Right lobe of liver (tissue), 6 donors: ENCODE measurements around the gene PEA15. TPM values are rescaled to one million over a fixed set of nuclear protein-coding genes. Genes with fewer than 3 reads are reported as not detected.

Experiments used
- ATAC-seq, 4 donors: fragments of 200-7000 bp; cut with Tn5 transposase; one replicate each; pipeline ENCODE4 v1.9.1; 2020; ENCODE audit warnings: mild to moderate bottlenecking in 4 of 4, moderate library complexity in 4 of 4
- DNase-seq, 3 donors: peaks; one replicate each; pipeline ENCODE4 v3.0.0-alpha.2; 2020
- H3K27ac ChIP-seq, 3 donors: fragments of 200-600 bp; one replicate each; pipeline ENCODE4 v1.8.0; 2022
- H3K27me3 ChIP-seq, 2 donors: fragments of 200-600 bp; one replicate each; pipeline ENCODE4 v1.8.0; 2022
- H3K36me3 ChIP-seq, 4 donors: fragments of 200-600 bp; sonication (generic) in 1 of 4; one replicate each; pipeline versions ENCODE4 v1.5.1 to v1.8.0; 2017 to 2022; ENCODE audit warnings: control low read depth in 1 of 4
- H3K4me1 ChIP-seq, 4 donors: fragments of 200-600 bp; sonication (generic) in 1 of 4; one replicate each; pipeline versions ENCODE4 v1.5.1 to v1.8.0; 2017 to 2022; ENCODE audit warnings: control low read depth in 1 of 4
- H3K4me3 ChIP-seq, 3 donors: fragments of 200-600 bp; one replicate each; pipeline ENCODE4 v1.8.0; 2022
- H3K9me3 ChIP-seq, 4 donors: fragments of 200-600 bp; sonication (generic) in 1 of 4; one replicate each; pipeline versions ENCODE4 v1.5.1 to v1.8.0; 2017 to 2022; ENCODE audit warnings: control low read depth in 1 of 4
- POLR2A ChIP-seq: fragments of 450-650 bp; IDR thresholded peaks from one replicate; pipeline ENCODE4 v1.6.1; 2017; ENCODE audit warnings: antibody characterized with exemption, mild to moderate bottlenecking
- WGBS: methylation state at CpG from one replicate; pipeline ENCODE4 v1.1.6; 2018; ENCODE audit warnings: low coverage, low lambda C conversion rate; ENCODE audit not compliant: insufficient coverage; ENCODE audit errors: missing lambda C conversion rate; 5-methylcytosine and 5-hydroxymethylcytosine counted together
- intact Hi-C, 2 donors: fragments of 100-400 bp; cut with DNase I; formaldehyde crosslinking; loops; one replicate each; pipeline versions ENCODE4 v1.11.2 to v1.14.1; 2022
- total RNA-seq, 6 experiments: library from RNA; depleted of rRNA in 2 of 6; stranded (reverse); fragments of >200 nt in 2 of 6; fragmentation: NEBNext Ultra II Directional in 3 of 6; extraction: Animal tissue kit (Norgen Biotek cat#: 25700) in 3 of 6; gene quantifications; one replicate each; pipeline versions ENCODE4 v1.1.0 to v1.2.4, GENCODE V29; 2016 to 2023
- TF ChIP-seq, protein P1 (sequence below), 4 donors: fragments of 200-600 bp in 3 of 4; fragments of 450-650 bp in 1 of 4; IDR thresholded peaks; one replicate each; pipeline versions ENCODE4 v1.5.1 to v1.8.0; 2016 to 2022; ENCODE audit warnings: antibody characterized with exemption in 4 of 4, mild to moderate bottlenecking in 2 of 4
- donor health status: DM: no; HTN: yes; CAD: no.
- donor health status: DM: no; HTN: no; CAD: no.
- donor health status: DM: no; HTN: no; CAD: no.
- donor health status: DM: no; HTN: yes; CAD: no.
- donor health status: DM: no; HTN: yes; CAD: no.

PEA15 gene
- total RNA-seq, 6 experiments from 2014 or later: 11.5 to 45.7 (median 18.0) TPM

DNA sequence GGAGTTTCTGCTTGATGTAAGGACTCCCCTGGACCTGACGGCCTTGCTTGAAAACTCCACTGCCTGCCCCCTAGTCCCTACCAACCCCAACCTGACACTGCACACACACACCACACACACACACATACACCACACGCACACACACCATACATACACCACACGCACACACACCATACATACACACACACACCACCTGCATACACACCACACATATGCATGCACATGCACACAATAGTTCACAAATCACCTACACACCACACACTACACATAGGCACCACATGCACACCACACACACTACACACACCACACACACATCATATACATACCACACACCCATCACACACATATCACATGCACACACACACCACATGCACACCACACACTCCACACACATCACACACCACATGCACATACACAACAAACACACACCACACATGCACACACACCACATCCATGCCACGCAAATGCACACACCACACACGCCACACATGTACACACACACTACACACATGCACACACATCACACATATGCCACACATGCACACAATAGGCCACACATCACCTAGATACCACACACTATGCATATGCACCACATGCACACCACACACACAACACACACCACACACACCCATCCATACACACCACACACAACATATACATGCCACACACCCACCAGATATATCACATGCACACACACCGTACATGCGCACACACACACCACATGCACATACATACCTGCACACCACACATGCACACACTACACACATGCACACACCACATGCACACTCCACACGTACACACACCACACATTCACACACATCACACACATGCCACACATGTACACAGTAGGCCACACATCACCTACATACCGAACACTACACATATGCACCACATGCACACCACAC is 11.1 kb upstream of the PEA15 start:
- DNase-seq: no peak
- 78% methylated on average over 9 of the region's 9 CpGs for WGBS
- intact Hi-C loops: loop anchor here in 1 of 2 donors (5.0 to 10.0 kb wide), 3 partner anchors 61 to 171 kb away; partner anchors contain the start of gene NHLH1
- Histone ChIP-seq H3K4me3 (no peak overlapping the region), H3K27me3 (no peaks in the 10 kb centered on the region), H3K36me3 (no peaks in the 10 kb centered on the region), H3K27ac (no peak overlapping the region), H3K9me3 (no peaks in the 10 kb centered on the region), H3K4me1 (peaks cover 0 to 5% (median 0%) of the 10 kb centered on the region in 4 donors)
- TF ChIP-seq, protein P1, sequence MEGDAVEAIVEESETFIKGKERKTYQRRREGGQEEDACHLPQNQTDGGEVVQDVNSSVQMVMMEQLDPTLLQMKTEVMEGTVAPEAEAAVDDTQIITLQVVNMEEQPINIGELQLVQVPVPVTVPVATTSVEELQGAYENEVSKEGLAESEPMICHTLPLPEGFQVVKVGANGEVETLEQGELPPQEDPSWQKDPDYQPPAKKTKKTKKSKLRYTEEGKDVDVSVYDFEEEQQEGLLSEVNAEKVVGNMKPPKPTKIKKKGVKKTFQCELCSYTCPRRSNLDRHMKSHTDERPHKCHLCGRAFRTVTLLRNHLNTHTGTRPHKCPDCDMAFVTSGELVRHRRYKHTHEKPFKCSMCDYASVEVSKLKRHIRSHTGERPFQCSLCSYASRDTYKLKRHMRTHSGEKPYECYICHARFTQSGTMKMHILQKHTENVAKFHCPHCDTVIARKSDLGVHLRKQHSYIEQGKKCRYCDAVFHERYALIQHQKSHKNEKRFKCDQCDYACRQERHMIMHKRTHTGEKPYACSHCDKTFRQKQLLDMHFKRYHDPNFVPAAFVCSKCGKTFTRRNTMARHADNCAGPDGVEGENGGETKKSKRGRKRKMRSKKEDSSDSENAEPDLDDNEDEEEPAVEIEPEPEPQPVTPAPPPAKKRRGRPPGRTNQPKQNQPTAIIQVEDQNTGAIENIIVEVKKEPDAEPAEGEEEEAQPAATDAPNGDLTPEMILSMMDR (IDR thresholded peaks at IDR 0.05): no peak
- TF ChIP-seq POLR2A: no peak
- ATAC-seq: no peak

DNA sequence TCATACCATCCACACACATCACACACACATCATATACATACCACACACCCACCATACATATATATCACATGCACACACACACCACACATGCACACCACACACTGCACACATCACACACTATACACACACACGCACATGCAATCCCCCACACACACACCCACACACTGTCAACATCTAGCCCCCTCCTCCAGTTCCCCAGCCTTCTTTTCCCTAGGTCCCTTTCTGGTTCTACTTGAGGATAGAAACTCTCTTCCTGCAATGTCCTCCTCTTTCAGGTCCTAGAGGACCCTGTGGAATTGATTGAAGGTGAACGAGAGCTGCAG is 10.5 kb upstream of the PEA15 start:
- no peak for TF ChIP-seq POLR2A
- TF ChIP-seq, protein P1 (IDR thresholded peaks at IDR 0.05): no peak
- DNase-seq (no peak), ATAC-seq (no peak)
- Histone ChIP-seq H3K4me1 (peaks cover 0 to 5% (median 0%) of the 10 kb centered on the region in 4 donors), H3K4me3 (no peak overlapping the region), H3K27ac (no peak overlapping the region), H3K9me3 (no peaks in the 10 kb centered on the region), H3K36me3 (no peaks in the 10 kb centered on the region), H3K27me3 (no peaks in the 10 kb centered on the region)
- intact Hi-C loops: loop anchor here in 1 of 2 donors (5.0 to 10.0 kb wide), 3 partner anchors 60 to 170 kb away; partner anchors contain the start of gene NHLH1
- 62% methylated on average over 1 of the region's 2 CpGs for WGBS

DNA sequence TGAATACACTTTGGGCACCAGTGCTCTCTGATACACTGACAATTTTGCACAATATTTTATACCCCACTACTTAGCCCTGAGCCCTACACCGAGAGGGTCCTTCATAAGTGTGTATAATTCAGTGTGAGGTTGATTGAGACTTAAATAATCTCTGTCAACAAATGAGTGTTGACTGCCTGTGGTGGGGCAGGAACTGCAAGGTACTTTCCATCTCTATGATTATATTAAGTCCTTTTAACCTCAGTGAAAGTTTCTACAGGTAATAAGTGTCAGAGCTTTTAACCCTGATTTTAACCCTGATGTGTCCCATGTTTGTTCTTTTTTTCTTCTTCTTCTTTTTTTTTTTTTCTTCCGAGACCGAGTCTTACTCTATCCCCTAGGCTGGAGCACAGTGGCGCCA is 9.0 kb upstream of the PEA15 start:
- no peak for DNase-seq

DNA sequence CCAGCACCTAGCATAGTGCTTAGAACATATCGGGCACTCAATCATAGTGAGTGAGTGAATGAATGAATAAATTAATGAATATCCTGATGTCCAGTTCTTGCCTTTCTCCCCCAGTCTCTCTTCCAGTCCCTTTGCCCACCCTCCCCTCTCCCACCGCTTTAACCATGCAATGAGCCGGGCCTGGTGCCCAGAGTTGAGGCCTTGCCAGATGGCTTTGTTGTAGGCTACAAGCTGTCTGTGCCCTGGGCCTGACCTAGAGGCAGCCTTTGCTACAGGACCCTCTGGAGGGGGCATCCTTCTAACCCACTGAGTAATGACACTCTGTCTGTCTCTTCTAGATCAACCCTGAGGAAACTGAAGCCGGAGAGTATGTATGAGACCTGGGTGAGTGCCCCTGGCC is 8.0 kb upstream of the PEA15 start:
- Histone ChIP-seq H3K9me3 (no peaks in the 10 kb centered on the region), H3K36me3 (no peaks in the 10 kb centered on the region), H3K4me1 (peaks cover 0 to 5% (median 0%) of the 10 kb centered on the region in 4 donors), H3K27me3 (no peaks in the 10 kb centered on the region), H3K27ac (no peak overlapping the region), H3K4me3 (no peak overlapping the region)
- 100% methylated on average over 1 of the region's 4 CpGs for WGBS
- TF ChIP-seq, protein P1 (IDR thresholded peaks at IDR 0.05): no peak
- no peak for TF ChIP-seq POLR2A
- intact Hi-C loops: loop anchor here in 1 of 2 donors (10.0 kb wide), 2 partner anchors 58 to 168 kb away; partner anchors contain the start of gene NHLH1
- DNase-seq: no peak
- ATAC-seq: no peak

More for the DNA sequence above, 9.0 kb upstream of the PEA15 start:
- intact Hi-C loops: loop anchor here in 1 of 2 donors (10.0 kb wide), 2 partner anchors 59 to 169 kb away; partner anchors contain the start of gene NHLH1
- Histone ChIP-seq H3K27ac (no peak overlapping the region), H3K36me3 (no peaks in the 10 kb centered on the region), H3K4me3 (no peak overlapping the region), H3K27me3 (no peaks in the 10 kb centered on the region), H3K9me3 (no peaks in the 10 kb centered on the region), H3K4me1 (peaks cover 0 to 5% (median 0%) of the 10 kb centered on the region in 4 donors)
- TF ChIP-seq, protein P1 (IDR thresholded peaks at IDR 0.05): no peak
- no peak for TF ChIP-seq POLR2A
- WGBS: 97% methylated on average over 3 of the region's 4 CpGs
- no peak for ATAC-seq
